AG10803 (cell line): ENCODE measurements around the gene BICDL1.
A peak's percentile ranks its signal among the peaks of the same experiment; 100 is the strongest.

Source experiments
- DNase-seq: peaks from one replicate; pipeline ENCODE4 v3.0.0; 2010; ENCODE audit warnings: low read depth
- H3K4me3 ChIP-seq: 2 replicates; pipeline ENCODE4 v1.5.1; 2011; ENCODE audit warnings: mild to moderate bottlenecking, low read length, control low read depth
- TF ChIP-seq, protein P1 (sequence below): conservative IDR thresholded peaks from 2 replicates; pipeline ENCODE4 v1.5.1; 2011; ENCODE audit warnings: mild to moderate bottlenecking, low read length, control low read depth, inconsistent platforms

The BICDL1 gene, protein sequence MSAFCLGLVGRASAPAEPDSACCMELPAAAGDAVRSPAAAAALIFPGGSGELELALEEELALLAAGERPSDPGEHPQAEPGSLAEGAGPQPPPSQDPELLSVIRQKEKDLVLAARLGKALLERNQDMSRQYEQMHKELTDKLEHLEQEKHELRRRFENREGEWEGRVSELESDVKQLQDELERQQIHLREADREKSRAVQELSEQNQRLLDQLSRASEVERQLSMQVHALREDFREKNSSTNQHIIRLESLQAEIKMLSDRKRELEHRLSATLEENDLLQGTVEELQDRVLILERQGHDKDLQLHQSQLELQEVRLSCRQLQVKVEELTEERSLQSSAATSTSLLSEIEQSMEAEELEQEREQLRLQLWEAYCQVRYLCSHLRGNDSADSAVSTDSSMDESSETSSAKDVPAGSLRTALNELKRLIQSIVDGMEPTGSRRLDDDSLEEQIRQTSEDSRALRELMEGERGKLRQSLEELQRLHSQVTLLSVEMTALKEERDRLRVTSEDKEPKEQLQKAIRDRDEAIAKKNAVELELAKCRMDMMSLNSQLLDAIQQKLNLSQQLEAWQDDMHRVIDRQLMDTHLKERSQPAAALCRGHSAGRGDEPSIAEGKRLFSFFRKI

DNA sequence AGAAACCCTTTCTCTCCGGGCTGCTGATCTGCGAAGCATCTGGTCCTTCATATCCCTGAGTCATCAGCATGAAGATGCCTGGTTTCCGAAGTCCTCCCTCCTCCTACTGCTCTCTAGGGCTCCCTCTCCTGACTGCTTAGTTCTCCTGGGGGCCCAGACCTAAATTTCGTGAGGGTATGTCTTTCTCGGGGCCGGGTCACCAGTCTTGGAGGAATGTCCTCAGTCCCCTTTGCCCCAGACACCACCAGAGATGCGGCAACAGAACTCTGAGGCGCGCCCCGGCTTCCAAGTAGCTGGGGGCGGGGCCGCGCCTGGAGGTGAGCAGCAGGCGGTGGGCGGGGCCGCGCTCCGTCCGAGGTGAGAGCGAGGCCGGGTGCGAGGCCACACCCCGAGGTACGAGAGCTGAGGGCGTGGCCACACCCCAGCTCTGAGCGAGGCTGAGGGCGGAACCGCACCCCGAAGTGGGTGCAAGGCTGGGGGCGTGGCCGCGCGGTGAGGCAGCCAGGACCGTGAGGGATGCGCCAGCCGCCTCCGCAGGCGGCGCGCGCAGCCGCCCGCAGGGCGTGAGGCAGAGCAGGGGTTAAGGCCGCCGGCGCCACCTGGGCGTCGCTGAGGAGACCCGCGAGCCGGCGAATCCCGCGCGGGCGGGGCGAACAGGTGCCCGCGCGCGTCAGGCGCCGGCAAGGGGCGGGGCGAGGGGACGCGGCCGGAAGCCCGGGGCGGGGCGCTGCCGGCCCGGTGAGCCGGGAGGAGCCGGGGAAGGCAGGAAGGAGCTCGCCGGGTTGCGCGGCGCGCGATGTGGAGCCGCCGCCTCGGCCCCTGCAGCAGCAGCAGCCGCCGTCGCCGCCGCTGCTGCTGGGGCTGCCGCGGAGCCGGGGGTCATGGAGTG is at the start of gene BICDL1:
BICDL1 (plus strand) TSS at position 765 of the 889 bp plus-strand sequence. CDS start 633 bp downstream, outside the sequence.
- peak; percentile 39 for DNase-seq
- TF ChIP-seq, protein P1, sequence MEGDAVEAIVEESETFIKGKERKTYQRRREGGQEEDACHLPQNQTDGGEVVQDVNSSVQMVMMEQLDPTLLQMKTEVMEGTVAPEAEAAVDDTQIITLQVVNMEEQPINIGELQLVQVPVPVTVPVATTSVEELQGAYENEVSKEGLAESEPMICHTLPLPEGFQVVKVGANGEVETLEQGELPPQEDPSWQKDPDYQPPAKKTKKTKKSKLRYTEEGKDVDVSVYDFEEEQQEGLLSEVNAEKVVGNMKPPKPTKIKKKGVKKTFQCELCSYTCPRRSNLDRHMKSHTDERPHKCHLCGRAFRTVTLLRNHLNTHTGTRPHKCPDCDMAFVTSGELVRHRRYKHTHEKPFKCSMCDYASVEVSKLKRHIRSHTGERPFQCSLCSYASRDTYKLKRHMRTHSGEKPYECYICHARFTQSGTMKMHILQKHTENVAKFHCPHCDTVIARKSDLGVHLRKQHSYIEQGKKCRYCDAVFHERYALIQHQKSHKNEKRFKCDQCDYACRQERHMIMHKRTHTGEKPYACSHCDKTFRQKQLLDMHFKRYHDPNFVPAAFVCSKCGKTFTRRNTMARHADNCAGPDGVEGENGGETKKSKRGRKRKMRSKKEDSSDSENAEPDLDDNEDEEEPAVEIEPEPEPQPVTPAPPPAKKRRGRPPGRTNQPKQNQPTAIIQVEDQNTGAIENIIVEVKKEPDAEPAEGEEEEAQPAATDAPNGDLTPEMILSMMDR: peak; percentile 23
- H3K4me3 ChIP-seq: peak within 1 kb of the TSS; percentile 56

DNA sequence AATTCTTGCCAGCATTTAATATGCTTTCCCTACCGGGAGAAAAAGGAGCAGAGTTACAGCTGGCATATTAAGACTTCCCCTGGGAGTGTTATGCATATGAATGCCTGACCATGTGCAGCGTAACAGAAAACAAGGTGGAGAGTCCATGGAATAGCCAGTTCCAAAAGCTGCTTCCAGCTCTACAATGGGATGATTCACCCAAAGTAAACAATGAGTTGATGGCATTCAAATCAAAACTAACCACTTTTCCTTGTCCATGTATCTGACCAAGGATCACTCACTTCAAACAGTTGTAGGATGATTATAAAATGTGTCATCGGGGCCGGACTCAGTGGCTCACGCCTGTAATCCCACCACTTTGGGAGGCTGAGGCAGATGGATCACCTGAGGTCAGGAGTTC is 48.1 kb upstream of the BICDL1 start:
- TF ChIP-seq, protein P1: no peak
- H3K4me3 ChIP-seq: no peak overlapping the region
- DNase-seq: peak; percentile 21

DNA sequence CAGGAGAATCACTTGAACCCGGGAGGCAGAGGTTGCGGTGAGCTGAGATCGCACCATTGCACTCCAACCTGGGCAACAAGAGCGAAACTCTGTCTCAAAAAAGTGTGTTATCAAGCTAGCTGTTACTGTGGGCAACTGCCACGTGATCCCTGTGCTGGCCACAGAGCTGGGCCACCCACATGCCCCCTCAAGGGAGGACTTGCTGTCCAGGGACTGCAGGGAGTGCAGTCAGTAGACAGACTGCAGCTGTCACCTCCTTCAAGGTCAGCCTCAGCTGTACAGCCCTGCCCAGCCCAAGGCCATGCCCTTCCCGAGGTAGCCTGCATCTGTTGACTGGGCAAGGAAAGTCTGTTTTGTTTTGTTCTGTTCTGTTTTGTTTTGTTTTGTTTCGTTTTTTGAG is 46.6 kb upstream of the BICDL1 start:
- DNase-seq: no peak
- TF ChIP-seq, protein P1: no peak

DNA sequence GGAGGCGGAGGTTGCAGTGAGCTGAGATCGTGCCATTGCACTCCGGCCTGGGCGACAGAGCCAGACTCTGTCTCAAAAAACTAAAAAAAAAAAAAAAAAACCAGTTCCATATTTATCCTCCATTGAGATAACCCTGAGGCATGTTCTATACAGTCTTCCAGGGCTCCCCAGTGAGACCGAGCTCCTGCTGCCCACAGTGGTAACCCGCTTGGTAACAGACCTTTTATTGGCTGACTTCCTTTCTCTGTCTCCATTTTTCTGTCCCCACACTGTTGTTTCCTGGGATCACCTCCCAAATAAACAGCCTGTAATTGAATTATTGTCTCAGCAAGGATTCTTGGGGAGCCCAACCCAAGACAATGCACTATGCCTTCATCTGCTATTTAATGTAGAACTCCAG is 42.8 kb upstream of the BICDL1 start:
- no peak for DNase-seq
- TF ChIP-seq, protein P1: no peak
- no peak overlapping the region for H3K4me3 ChIP-seq

More for the DNA sequence above, 46.6 kb upstream of the BICDL1 start:
- H3K4me3 ChIP-seq: no peak overlapping the region

DNA sequence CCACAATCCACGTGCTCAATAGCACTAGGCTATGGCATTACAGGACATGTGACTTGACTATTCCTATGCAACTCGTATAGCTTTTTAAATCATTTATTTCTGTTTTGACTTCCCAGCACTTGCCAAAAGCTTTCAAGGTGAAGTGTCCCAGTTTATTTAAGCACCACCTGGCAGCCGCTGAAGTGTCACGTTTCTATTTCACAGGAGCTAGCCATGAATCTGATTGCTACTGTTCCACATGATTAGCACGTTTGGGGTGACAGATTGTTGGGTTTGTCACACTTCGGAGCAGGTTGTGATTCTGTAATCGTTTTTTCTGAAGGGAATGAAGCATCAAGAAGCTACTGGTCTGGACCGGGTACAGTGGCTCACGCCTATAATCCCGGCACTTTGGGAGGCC is 39.9 kb upstream of the BICDL1 start:
- TF ChIP-seq, protein P1: no peak
- DNase-seq: no peak
- H3K4me3 ChIP-seq: no peak overlapping the region

DNA sequence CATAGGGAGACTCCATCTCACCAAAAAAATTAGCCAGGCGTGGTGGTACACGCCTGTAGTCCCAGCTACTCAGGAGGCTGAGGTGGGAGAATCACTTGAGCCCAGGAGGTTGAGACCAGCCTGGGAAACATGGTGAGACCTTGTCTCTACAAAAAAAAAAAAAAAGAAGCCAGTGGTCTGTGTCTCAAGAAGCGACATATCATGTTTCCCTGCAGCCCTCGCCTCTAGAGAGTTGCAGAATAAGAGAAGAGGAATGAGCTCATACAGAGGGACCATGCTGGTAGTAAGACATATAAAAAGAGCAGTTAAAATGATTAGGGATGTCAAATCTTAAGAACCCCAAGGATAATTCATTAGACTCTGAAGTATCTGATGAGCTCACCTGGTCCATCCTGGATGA is 39.4 kb upstream of the BICDL1 start:
- TF ChIP-seq, protein P1: no peak
- DNase-seq: no peak

More for the DNA sequence above, 39.4 kb upstream of the BICDL1 start:
- H3K4me3 ChIP-seq: no peak overlapping the region
